ENCODE measurements around the gene MAPK10. TPM values are rescaled to one million over a fixed set of nuclear protein-coding genes. Genes with fewer than 3 reads are reported as not detected.
"Not testable (repeated sequence)": the region's sequence is repeated elsewhere in the genome, so short reads cannot be mapped to it uniquely, and the experiment has no call there.

The MAPK10 gene
- total RNA-seq, 4 donors from 2014 or later, result 0.15 to 1.5 (median 0.35) TPM; not detected in 1

DNA sequence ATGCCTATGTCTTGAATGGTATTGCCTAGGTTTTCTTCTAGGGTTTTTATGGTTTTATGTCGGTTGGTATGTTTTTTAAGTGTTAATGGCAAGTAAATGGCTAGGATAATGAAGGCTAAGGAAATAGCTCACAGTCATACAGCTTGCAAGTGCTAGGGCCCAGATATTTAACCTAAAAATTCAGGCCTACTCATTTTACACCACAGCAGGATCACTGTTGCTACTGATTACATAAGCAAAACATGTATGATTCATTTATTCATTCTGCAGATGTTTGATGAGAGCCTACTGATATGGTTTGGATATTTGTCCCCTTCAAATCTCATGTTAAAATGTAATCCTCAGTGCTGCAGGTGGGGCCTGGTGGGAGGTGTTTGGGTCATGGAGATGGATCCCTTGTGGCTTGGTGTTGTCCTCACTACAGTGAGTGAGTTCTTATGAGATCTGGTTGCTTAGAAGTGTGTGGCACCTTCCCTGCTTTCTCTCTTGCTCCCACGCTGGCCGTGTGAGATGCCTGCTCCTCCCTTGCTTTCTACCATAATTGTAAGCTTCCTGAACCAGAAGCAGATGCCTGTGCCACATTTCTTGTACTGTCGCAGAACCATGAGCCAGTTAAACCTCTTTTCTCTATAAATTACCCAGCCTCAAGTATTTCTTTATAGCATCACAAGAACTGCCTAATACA, 175.5 kb downstream of the MAPK10 start:
- DNase-seq (no peak), ATAC-seq (no peak)
- TF ChIP-seq POLR2A (IDR thresholded peaks at IDR 0.05), result no peak
- TF ChIP-seq CTCF (IDR thresholded peaks at IDR 0.05 in 4 of 5, conservative IDR thresholded peaks at IDR 0.05 in 1 of 5), result no peak
- no peaks in the 10 kb centered on the region for H3K27me3 ChIP-seq
- no peak overlapping the region for H3K27ac ChIP-seq
- H3K4me1 ChIP-seq, result no peaks in the 10 kb centered on the region
- in situ Hi-C loops (cut with MboI; ENCODE audit: low sequenced_read_pairs in 4 of 4), result no loop called here
- intact Hi-C loops (cut with DNase I; ENCODE audit: low total_unique reads), result no loop called here
- H3K4me3 ChIP-seq, result no peak overlapping the region
- H3K36me3 ChIP-seq, result no peaks in the 10 kb centered on the region
- H3K9me3 ChIP-seq, result no peaks in the 10 kb centered on the region

GRCh38 chr4:86181585-86181984, 178.3 kb downstream of the MAPK10 start:
- Histone ChIP-seq H3K27me3 (no peaks in the 10 kb centered on the region), H3K9me3 (no peaks in the 10 kb centered on the region), H3K27ac (no peak overlapping the region), H3K36me3 (no peaks in the 10 kb centered on the region), H3K4me3 (no peak overlapping the region), H3K4me1 (no peaks in the 10 kb centered on the region)
- DNase-seq (no peak), ATAC-seq (no peak)
- intact Hi-C loops (cut with DNase I; ENCODE audit: low total_unique reads), result no loop called here
- in situ Hi-C loops (cut with MboI; ENCODE audit: low sequenced_read_pairs in 4 of 4), result no loop called here
- no peak for TF ChIP-seq CTCF (IDR thresholded peaks at IDR 0.05 in 4 of 5, conservative IDR thresholded peaks at IDR 0.05 in 1 of 5)
- no peak for TF ChIP-seq POLR2A (IDR thresholded peaks at IDR 0.05)

DNA sequence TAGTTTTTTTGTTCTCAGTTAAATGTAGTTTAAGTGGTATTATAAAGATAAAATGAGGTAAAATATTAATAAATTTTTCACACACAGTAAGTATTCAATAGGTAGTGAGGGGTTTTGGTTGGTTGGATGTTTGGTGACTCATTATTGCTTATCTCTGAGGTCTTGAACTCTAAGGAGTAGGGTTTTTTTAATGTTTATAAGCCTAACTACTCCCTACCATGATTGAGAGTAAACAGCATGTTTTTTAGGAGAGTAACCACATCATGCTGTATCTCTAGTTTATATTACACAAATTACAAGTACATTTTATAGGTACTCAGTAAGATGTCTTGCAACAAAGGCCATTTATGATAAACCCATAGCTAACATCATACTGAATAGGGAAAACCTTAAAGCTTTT, 181.6 kb downstream of the MAPK10 start:
- intact Hi-C loops (cut with DNase I; ENCODE audit: low total_unique reads), result no loop called here
- no peak for ATAC-seq
- TF ChIP-seq CTCF (IDR thresholded peaks at IDR 0.05 in 4 of 5, conservative IDR thresholded peaks at IDR 0.05 in 1 of 5) (no peak), POLR2A (IDR thresholded peaks at IDR 0.05) (no peak)

GRCh38 chr4:86174506-86174905, 185.3 kb downstream of the MAPK10 start:
- intact Hi-C loops (cut with DNase I; ENCODE audit: low total_unique reads) (no loop called here), in situ Hi-C loops (cut with MboI; ENCODE audit: low sequenced_read_pairs in 4 of 4) (no loop called here)
- ATAC-seq, result no peak
- H3K4me3 ChIP-seq, result no peak overlapping the region
- no peaks in the 10 kb centered on the region for H3K27me3 ChIP-seq
- no peaks in the 10 kb centered on the region for H3K9me3 ChIP-seq
- no peak overlapping the region for H3K27ac ChIP-seq
- no peak for DNase-seq
- TF ChIP-seq CTCF (IDR thresholded peaks at IDR 0.05 in 4 of 5, conservative IDR thresholded peaks at IDR 0.05 in 1 of 5) (no peak), POLR2A (IDR thresholded peaks at IDR 0.05) (no peak)
- no peaks in the 10 kb centered on the region for H3K4me1 ChIP-seq
- H3K36me3 ChIP-seq, result no peaks in the 10 kb centered on the region

More for the DNA sequence above, 181.6 kb downstream of the MAPK10 start:
- Histone ChIP-seq H3K27ac (no peak overlapping the region), H3K9me3 (no peaks in the 10 kb centered on the region), H3K27me3 (no peaks in the 10 kb centered on the region), H3K4me3 (no peak overlapping the region), H3K36me3 (no peaks in the 10 kb centered on the region), H3K4me1 (no peaks in the 10 kb centered on the region)
- in situ Hi-C loops (cut with MboI; ENCODE audit: low sequenced_read_pairs in 4 of 4), result no loop called here
- no peak for DNase-seq

DNA sequence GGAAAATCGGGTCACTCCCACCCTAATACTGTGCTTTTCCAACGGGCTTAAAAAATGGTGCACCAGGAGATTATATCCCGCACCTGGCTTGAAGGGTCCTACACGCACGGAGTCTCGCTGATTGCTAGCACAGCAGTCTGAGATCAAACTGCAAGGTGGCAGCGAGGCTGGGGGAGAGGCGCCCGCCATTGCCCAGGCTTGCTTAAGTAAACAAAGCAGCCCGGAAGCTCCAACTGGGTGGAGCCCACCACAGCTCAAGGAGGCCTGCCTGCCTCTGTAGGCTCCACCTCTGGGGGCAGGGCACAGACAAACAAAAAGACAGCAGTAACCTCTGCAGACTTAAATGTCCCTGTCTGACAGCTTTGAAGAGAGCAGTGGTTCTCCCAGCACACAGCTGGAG, 191.5 kb downstream of the MAPK10 start:
- H3K9me3 ChIP-seq; ATAC-seq; DNase-seq; H3K36me3 ChIP-seq; H3K27me3 ChIP-seq; intact Hi-C loops (cut with DNase I; ENCODE audit: low total_unique reads); in situ Hi-C loops (cut with MboI; ENCODE audit: low sequenced_read_pairs in 4 of 4); H3K27ac ChIP-seq; H3K4me3 ChIP-seq; H3K4me1 ChIP-seq: not testable (repeated sequence)
